HepG2 (cell line): ENCODE results near the gene TFDP2. TPM values are rescaled to one million over a fixed set of nuclear protein-coding genes. Genes with fewer than 3 reads are reported as not detected.

Source experiments
- AFF4 ChIP-seq: sonication (generic); formaldehyde crosslinking; IDR thresholded peaks from 2 replicates; pipeline ENCODE4 v1.4.0; 2020; ENCODE audit warnings: missing genetic modification reagents
- ARNTL ChIP-seq: sonication (generic); formaldehyde crosslinking; IDR thresholded peaks from 2 replicates; pipeline ENCODE4 v1.4.0; 2020; ENCODE audit warnings: mild to moderate bottlenecking, missing genetic modification reagents
- CBX1 ChIP-seq: IDR thresholded peaks from one replicate; pipeline ENCODE4 v1.6.1; 2016; ENCODE audit warnings: antibody characterized with exemption, low read depth
- CHCHD3 ChIP-seq: sonication (generic); formaldehyde crosslinking; IDR thresholded peaks from 2 replicates; pipeline ENCODE4 v1.8.0; 2022; ENCODE audit warnings: mild to moderate bottlenecking, missing genetic modification reagents, moderate library complexity
- MBD4 ChIP-seq: IDR thresholded peaks from 2 replicates; pipeline ENCODE4 v1.6.1; 2012; ENCODE audit warnings: low read length, inconsistent platforms, borderline replicate concordance
- RARA ChIP-seq: IDR thresholded peaks from 2 replicates; pipeline ENCODE4 v1.6.1; 2016; ENCODE audit warnings: missing genetic modification reagents, missing compliant biosample characterization
- TSC22D2 ChIP-seq: sonication (generic); formaldehyde crosslinking; IDR thresholded peaks from 2 replicates; pipeline ENCODE4 v1.5.1; 2020; ENCODE audit warnings: missing genetic modification reagents, mild to moderate bottlenecking, borderline replicate concordance
- ZBTB44 ChIP-seq: sonication (generic); formaldehyde crosslinking; IDR thresholded peaks from 2 replicates; pipeline ENCODE4 v1.4.0; 2020; ENCODE audit warnings: missing genetic modification reagents
- ZNF10 ChIP-seq: sonication (generic); formaldehyde crosslinking; IDR thresholded peaks from 2 replicates; pipeline ENCODE4 v1.4.0; 2020; ENCODE audit warnings: mild to moderate bottlenecking, low read depth, missing genetic modification reagents, borderline replicate concordance
- ZNF282 ChIP-seq: fragments of 450-650 bp; IDR thresholded peaks from 2 replicates; pipeline ENCODE4 v1.6.1; 2018; ENCODE audit not compliant: partially characterized antibody
- ZNF414 ChIP-seq: sonication (generic); formaldehyde crosslinking; IDR thresholded peaks from 2 replicates; pipeline ENCODE4 v1.5.0; 2020; ENCODE audit warnings: missing genetic modification reagents
- ZNF713 ChIP-seq: sonication (generic); formaldehyde crosslinking; IDR thresholded peaks from 2 replicates; pipeline ENCODE4 v1.4.0; 2020; ENCODE audit warnings: mild to moderate bottlenecking, missing genetic modification reagents
- polyA plus RNA-seq, 8 experiments: library from polyadenylated mRNA; depleted of rRNA in 3 of 8; stranded (reverse) in 7 of 8; unstranded in 1 of 8; fragments of >200 nt; fragmentation: Illumina TruSeq in 4 of 8; extraction: Trizol in 4 of 8; gene quantifications; 2 replicates each; pipeline versions ENCODE4 v1.2.1 to v1.2.3, GENCODE V29; 2011 to 2016; ENCODE audit warnings: low read depth in 4 of 8, missing spikeins in 1 of 8, mixed read lengths in 1 of 8; ENCODE audit not compliant: insufficient read depth in 1 of 8
- total RNA-seq, 5 experiments: library from RNA; depleted of rRNA; stranded (reverse); fragments of >200 nt; fragmentation: Illumina TruSeq; extraction: Trizol; gene quantifications; 2 replicates each; pipeline ENCODE4 v1.2.3, GENCODE V29; 2016; ENCODE audit warnings: low read depth in 1 of 5
- TF ChIP-seq, protein P1 (sequence below): conservative IDR thresholded peaks from 2 replicates; pipeline ENCODE4 v1.6.1; 2018; ENCODE audit warnings: missing genetic modification reagents
- TF ChIP-seq, protein P2 (sequence below): sonication (generic); formaldehyde crosslinking; IDR thresholded peaks from 2 replicates; pipeline ENCODE4 v1.8.0; 2022; ENCODE audit warnings: mild to moderate bottlenecking, missing genetic modification reagents, moderate library complexity

Gene TFDP2
- total and polyA plus RNA-seq, 2 of the 13 experiments (the other 11 are each of a cell fraction or from before 2014, with no cell fraction given): 17.9 to 37.4 TPM

DNA sequence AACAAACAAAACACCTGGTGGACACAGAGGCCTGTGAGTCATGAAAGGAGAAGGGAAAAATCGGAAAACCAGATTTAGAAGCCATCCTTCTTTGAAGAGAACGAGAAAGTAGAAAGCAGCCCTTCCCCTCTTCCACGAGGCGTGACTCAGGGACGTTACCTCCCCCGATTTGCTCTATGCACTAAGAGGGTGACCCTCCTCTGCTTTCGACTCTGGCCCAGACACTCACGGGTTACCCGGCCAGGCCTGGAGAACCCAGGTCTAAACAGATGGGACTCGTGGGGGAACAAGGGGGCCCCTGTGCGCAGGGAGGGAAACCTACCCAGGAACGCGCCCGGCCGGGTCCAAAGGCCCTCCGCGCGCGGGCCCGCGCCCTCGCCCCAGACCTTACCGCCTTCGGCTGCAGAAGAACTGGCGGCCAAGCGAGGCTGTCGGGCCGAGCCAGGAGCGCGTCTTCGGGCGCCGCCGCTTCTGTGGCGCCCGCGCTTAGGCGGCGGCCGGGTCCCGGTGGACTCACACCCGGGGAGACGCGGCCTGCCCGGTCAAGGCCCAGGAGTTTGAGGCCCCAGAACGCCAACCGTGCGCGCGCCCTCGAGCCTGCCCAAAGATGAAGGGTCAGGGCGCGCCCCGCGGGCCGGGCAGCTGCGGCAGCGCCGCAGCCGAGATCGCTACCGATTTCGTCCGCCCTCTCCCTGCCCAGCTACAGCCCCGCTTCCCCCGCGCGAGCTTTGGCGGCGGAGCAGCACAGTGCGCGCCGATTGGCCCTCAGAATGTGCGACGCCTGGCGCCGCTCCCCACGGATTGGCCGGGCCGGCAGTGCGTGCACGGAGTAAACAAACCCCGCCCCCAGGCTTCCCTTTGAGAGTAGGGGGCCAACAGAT, at the start of gene TFDP2 (continued):
- TF ChIP-seq CHCHD3: no peak
- TF ChIP-seq, protein P1, sequence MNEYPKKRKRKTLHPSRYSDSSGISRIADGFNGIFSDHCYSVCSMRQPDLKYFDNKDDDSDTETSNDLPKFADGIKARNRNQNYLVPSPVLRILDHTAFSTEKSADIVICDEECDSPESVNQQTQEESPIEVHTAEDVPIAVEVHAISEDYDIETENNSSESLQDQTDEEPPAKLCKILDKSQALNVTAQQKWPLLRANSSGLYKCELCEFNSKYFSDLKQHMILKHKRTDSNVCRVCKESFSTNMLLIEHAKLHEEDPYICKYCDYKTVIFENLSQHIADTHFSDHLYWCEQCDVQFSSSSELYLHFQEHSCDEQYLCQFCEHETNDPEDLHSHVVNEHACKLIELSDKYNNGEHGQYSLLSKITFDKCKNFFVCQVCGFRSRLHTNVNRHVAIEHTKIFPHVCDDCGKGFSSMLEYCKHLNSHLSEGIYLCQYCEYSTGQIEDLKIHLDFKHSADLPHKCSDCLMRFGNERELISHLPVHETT (CRISPR knock-in tag): no peak
- peak; percentile 58; the same call in 1 of the 2 replicates for TF ChIP-seq ARNTL (CRISPR knock-in tag)
- TF ChIP-seq ZNF713 (CRISPR knock-in tag): 0 out of 2 replicates have a peak, but pooled peaks have one; percentile 86
- TF ChIP-seq, protein P2, sequence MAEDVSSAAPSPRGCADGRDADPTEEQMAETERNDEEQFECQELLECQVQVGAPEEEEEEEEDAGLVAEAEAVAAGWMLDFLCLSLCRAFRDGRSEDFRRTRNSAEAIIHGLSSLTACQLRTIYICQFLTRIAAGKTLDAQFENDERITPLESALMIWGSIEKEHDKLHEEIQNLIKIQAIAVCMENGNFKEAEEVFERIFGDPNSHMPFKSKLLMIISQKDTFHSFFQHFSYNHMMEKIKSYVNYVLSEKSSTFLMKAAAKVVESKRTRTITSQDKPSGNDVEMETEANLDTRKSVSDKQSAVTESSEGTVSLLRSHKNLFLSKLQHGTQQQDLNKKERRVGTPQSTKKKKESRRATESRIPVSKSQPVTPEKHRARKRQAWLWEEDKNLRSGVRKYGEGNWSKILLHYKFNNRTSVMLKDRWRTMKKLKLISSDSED (CRISPR knock-in tag): no peak
- no peak for TF ChIP-seq ZBTB44
- TF ChIP-seq ZNF414 (CRISPR knock-in tag): peak; percentile 36; the same call in 1 of the 2 replicates
- TF ChIP-seq MBD4: no peak
- no peak for TF ChIP-seq CBX1
- no peak for TF ChIP-seq TSC22D2 (CRISPR knock-in tag)
- no peak for TF ChIP-seq ZNF10 (CRISPR knock-in tag)
- no peak for TF ChIP-seq ZNF282
- no peak for TF ChIP-seq RARA (CRISPR knock-in tag)
- TF ChIP-seq AFF4 (CRISPR knock-in tag): no peak
